GM21528 (cell line): ENCODE results near the gene RAB17.

Experiments used
- ATAC-seq: cut with Tn5 transposase; IDR thresholded peaks from one replicate; pipeline ENCODE4 v1.9.1; 2021; ENCODE audit warnings: mild to moderate bottlenecking, moderate library complexity; ENCODE audit not compliant: unreplicated experiment, low FRiP score

The RAB17 gene

GRCh38 chr2:237540823-237541222 lies 49.7 kb downstream of the RAB17 start:
- ATAC-seq: no peak

GRCh38 chr2:237540223-237540775 lies 50.2 kb downstream of the RAB17 start:
- no peak for ATAC-seq

GRCh38 chr2:237539681-237540080 lies 50.9 kb downstream of the RAB17 start:
- no peak for ATAC-seq

GRCh38 chr2:237538901-237539300 lies 51.6 kb downstream of the RAB17 start:
- ATAC-seq: no peak

- ATAC-seq: no peak
Measured at GRCh38 chr2:237538001-237538720, 52.4 kb downstream of the RAB17 start.

GRCh38 chr2:237536617-237537016 lies 53.9 kb downstream of the RAB17 start:
- no peak for ATAC-seq

GRCh38 chr2:237536083-237536415 lies 54.5 kb downstream of the RAB17 start:
- no peak for ATAC-seq

- no peak for ATAC-seq
Measured at GRCh38 chr2:237535385-237536082, 55.0 kb downstream of the RAB17 start.

GRCh38 chr2:237534380-237534779 lies 56.2 kb downstream of the RAB17 start:
- no peak for ATAC-seq

- no peak for ATAC-seq
Measured at GRCh38 chr2:237533668-237534161, 56.8 kb downstream of the RAB17 start.

GRCh38 chr2:237532160-237532559 lies 58.4 kb downstream of the RAB17 start:
- ATAC-seq: no peak

- no peak for ATAC-seq
Measured at GRCh38 chr2:237530472-237531433, 59.8 kb downstream of the RAB17 start.

GRCh38 chr2:237529452-237530402 lies 60.8 kb downstream of the RAB17 start:
- peak; percentile 78 for ATAC-seq

- ATAC-seq: no peak
Measured at GRCh38 chr2:237527766-237528165, 62.8 kb downstream of the RAB17 start.

- ATAC-seq: no peak
Measured at GRCh38 chr2:237527233-237527632, 63.3 kb downstream of the RAB17 start.

GRCh38 chr2:237525559-237526157 lies 64.9 kb downstream of the RAB17 start:
- ATAC-seq: no peak

- no peak for ATAC-seq
Measured at GRCh38 chr2:237524631-237525030, 65.9 kb downstream of the RAB17 start.
